Measurements from ENCODE around the gene UCK1.
"Not testable (repeated sequence)": the region's sequence is repeated elsewhere in the genome, so short reads cannot be mapped to it uniquely, and the experiment has no call there.

UCK1 gene

GRCh38 chr9:131554087-131554842, 23.2 kb upstream of the UCK1 start:
- DNase-seq (ENCODE audit: low read depth in 3 of 3, low spot score in 1 of 3), result no peak

DNA sequence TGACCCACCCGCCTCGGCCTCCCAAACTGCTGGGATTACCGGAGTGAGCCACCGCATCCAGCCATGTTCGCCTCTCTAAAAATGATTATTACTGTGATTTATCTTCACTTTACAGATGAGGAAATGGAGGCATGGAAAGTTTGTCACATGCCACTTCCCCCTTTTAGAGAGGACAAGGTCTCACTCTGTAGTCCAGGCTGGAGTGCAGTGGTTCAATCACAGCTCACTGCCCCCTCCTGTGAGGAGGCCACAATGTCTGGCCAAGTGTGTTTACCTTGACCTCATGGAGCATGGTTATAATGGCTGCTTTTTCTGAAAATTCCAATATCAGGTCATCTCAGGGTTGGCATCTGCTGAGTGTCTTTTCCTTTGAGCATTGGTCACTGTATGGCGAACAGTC, 21.0 kb upstream of the UCK1 start:
- no peak for DNase-seq (ENCODE audit: low read depth in 3 of 3, low spot score in 1 of 3)

- not testable (repeated sequence) for DNase-seq (ENCODE audit: low read depth in 3 of 3, low spot score in 1 of 3)
Measured at GRCh38 chr9:131550465-131550864, 19.4 kb upstream of the UCK1 start.

DNA sequence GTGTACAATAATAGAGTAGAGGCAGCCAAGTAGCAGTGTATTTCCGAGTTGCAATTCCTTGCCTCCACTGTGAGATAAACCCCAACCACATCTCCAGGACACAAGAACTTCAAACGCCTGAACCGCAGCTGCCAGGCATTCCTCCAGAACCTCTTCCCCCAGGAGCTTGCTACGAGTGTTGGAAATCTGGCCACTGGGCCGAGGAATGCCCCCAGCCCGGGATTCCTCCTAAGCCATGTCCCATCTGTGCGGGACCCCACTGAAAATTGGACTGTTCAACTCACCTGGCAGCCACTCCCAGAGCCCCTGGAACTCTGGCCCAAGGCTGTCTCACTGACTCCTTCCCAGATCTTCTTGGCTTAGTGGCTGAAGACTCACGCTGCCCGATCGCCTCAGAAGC, 18.1 kb upstream of the UCK1 start:
- not testable (repeated sequence) for DNase-seq (ENCODE audit: low read depth in 3 of 3, low spot score in 1 of 3)

GRCh38 chr9:131546336-131547084, 15.4 kb upstream of the UCK1 start:
- no peak for DNase-seq (ENCODE audit: low read depth in 3 of 3, low spot score in 1 of 3)

DNA sequence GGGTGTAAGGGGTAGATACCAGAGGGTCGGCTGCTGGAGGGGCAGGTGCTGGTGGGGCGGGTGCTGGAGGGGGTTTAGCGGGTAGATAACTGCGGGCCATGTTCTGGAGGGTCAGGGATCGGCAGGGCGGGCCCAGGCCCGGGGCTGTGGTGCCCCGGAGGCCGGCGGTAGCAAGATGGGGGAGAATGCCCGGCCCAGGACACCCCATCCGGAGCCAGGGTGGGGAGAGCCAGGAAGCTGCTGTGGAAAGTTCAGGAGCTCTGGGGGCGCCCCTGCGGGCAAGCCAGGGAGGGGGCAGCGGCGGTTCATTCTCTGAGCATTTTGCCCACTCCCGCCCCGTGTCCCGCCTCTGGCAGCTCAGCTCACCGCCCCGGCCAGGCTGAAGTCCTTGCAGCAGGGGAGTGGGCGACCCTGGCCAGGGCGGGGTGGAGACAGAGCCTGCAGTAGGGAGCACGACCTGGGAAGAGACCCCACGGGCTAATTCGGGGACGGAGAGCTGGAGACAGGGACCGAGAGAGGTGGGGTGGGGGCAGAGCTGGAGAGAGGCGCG, 14.8 kb upstream of the UCK1 start:
- DNase-seq (ENCODE audit: low read depth in 3 of 3, low spot score in 1 of 3), result no peak

GRCh38 chr9:131545003-131545785, 14.1 kb upstream of the UCK1 start, which contains the start of gene PRRT1B:
TSS of gene PRRT1B (plus strand) at chr9:131545523. CDS start at chr9:131545616, 93 bp downstream.
- no peak for DNase-seq (ENCODE audit: low read depth in 3 of 3, low spot score in 1 of 3)

- DNase-seq (ENCODE audit: low read depth in 3 of 3, low spot score in 1 of 3), result no peak
Measured at GRCh38 chr9:131543141-131543540, 12.1 kb upstream of the UCK1 start.

GRCh38 chr9:131539223-131539923, 8.3 kb upstream of the UCK1 start:
- no peak for DNase-seq (ENCODE audit: low read depth in 3 of 3, low spot score in 1 of 3)

- no peak for DNase-seq (ENCODE audit: low read depth in 3 of 3, low spot score in 1 of 3)
Measured at GRCh38 chr9:131537946-131538345, 6.9 kb upstream of the UCK1 start.

GRCh38 chr9:131534721-131535237, 3.7 kb upstream of the UCK1 start:
- no peak for DNase-seq (ENCODE audit: low read depth in 3 of 3, low spot score in 1 of 3)

DNA sequence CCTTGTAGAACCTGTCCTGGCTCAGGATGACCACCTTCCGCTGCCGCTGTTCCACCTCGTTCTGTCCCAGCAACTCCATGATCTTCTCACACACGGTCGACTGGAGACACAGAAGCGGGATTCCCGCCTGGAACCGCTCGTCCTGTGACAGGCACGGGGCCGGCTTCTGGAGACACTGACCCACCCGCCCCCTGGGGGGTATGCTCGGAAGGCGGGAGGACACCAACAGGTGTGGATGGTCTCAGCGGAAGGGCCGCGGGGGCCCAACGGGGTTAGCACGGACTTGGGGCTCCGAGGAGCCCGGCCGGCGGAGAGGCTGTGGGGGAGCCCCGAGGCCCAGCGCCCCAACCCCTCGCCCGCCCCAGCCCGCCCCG, 530 bp downstream of the UCK1 start:
- DNase-seq (ENCODE audit: low read depth in 3 of 3, low spot score in 1 of 3), result no peak

DNA sequence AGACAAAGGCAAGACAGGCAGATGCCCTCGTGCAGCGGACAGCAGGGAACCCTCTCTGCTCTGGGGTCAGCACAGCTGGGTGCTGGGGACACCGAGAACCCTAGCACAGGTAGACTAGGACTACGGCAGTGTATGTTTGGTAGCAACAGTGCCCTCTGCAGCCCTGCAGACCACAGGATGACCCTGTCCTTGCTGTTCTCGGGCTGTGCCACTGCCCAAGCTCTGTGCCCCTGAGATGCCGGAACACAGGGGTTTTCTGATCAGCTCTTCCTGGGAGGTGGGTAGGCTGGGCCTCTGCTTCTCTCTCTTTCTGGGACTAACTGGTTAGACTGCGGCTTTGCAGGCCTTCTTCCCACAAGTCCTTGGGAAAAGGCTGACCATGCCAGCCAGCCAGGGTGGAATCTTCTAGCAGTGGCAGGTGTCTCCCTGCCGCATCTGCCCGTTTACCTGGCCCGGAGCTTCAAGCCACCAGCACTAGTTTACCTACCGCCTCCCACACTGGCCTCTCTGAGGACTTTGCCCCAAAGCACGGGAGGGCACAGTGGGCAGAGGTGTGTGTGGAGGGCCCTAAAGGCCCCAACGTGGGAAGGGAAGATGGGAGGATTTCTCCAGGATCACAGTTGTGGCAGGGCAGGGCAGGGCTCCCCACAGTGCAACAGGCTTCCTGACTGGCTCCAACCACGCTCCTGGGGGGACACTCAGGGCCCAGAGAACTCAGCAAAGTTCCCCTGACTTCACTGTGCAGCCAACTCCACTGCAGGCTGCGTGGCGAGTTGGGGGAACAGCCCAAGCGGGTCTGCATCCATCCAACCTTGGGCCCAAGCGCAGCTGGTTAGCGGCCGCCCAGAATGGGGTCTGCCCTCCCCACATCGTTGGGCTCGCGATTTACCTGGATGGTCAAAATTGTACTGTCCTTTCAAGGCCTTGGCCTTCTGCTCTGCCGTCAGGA, 1.2 kb downstream of the UCK1 start:
- no peak for DNase-seq (ENCODE audit: low read depth in 3 of 3, low spot score in 1 of 3)

- DNase-seq (ENCODE audit: low read depth in 3 of 3, low spot score in 1 of 3), result no peak
Measured at GRCh38 chr9:131528886-131529505, 2.1 kb downstream of the UCK1 start.

GRCh38 chr9:131528186-131528585, 2.9 kb downstream of the UCK1 start:
- DNase-seq (ENCODE audit: low read depth in 3 of 3, low spot score in 1 of 3), result no peak

DNA sequence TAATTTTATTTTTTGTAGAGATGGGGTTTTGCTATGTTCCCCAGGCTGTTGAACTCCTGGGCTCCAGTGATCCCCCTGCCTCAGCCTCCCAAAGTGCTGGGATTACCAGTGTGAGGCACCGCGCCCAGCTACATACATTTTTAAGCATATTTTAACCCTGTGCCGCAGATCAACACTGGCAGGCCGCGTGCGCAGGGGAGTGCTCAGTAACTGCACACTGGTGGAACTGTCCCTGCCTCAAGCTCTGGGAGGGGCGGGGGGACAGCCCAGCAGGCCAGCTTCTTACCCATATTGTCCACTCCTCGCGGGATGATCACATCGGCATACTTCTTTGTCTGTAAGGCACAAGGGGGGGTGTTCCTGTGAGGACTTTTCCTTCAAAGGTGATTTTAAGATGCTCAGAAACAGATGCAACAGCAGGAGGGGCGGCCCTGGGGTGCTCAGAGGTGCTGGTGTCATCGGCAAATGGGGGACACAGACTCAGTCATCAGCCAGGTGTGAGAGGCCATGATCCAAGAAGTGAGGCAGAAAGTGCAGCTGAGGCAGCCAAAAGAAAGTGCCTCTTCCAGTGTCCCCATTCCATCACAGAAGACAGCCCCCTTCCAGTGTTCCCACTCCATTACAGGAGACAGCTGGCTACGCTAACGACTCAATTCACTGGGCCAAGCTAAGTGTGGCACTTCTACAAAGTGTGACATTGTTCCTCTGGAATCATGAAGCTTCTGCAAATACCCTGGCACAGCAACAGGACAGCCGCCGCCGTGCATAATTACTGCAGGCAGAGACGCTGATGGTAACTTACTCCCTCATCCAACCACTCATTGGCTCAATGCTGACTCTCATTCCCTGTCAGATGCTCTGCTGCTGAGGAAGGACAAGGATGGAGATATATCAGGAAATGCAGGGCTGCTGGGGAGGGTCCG, 5.2 kb downstream of the UCK1 start:
- DNase-seq (ENCODE audit: low read depth in 3 of 3, low spot score in 1 of 3), result no peak

GRCh38 chr9:131524665-131525315, 6.3 kb downstream of the UCK1 start:
- no peak for DNase-seq (ENCODE audit: low read depth in 3 of 3, low spot score in 1 of 3)
